GM13977 (cell line): ENCODE data around the gene COL4A4.

Source experiments
- DNase-seq: peaks from one replicate; pipeline ENCODE4 v3.0.0; 2012; ENCODE audit warnings: low spot score
- CTCF ChIP-seq: IDR thresholded peaks from 2 replicates; pipeline ENCODE4 v1.5.1; 2012; ENCODE audit warnings: mild to moderate bottlenecking, control low read depth; ENCODE audit not compliant: insufficient read depth; ENCODE audit errors: extremely low read depth, missing control alignments
- in situ Hi-C: fragments of 300-500 bp; cut with MboI; formaldehyde crosslinking; loops from one replicate; pipeline ENCODE4 v1.12.0; 2022; ENCODE audit warnings: low sequenced_read_pairs, low pct_unique_long_range_greater_than_20kb, mixed read lengths, inconsistent platforms; ENCODE audit not compliant: unreplicated experiment

The COL4A4 gene

GRCh38 chr2:227163485-227163997, 464 bp downstream of the COL4A4 start:
- peak; percentile 63 for DNase-seq
- no peak for TF ChIP-seq CTCF

GRCh38 chr2:227161947-227162346, 2.1 kb downstream of the COL4A4 start:
- no peak for TF ChIP-seq CTCF
- no peak for DNase-seq
- in situ Hi-C loops, result no loop called here

More at GRCh38 chr2:227163485-227163997, 464 bp downstream of the COL4A4 start:
- in situ Hi-C loops, result no loop called here

- TF ChIP-seq CTCF, result no peak
- in situ Hi-C loops, result no loop called here
- DNase-seq, result no peak
Observed at GRCh38 chr2:227160164-227160563, 3.8 kb downstream of the COL4A4 start.

- no peak for TF ChIP-seq CTCF
Observed at GRCh38 chr2:227154986-227155774, 8.8 kb downstream of the COL4A4 start.

GRCh38 chr2:227153758-227154486, 10.1 kb downstream of the COL4A4 start:
- DNase-seq, result no peak
- no peak for TF ChIP-seq CTCF
- in situ Hi-C loops, result no loop called here

More at GRCh38 chr2:227154986-227155774, 8.8 kb downstream of the COL4A4 start:
- in situ Hi-C loops, result no loop called here
- DNase-seq, result no peak

- no peak for TF ChIP-seq CTCF
- DNase-seq, result no peak
- in situ Hi-C loops, result no loop called here
Observed at GRCh38 chr2:227153307-227153706, 10.7 kb downstream of the COL4A4 start.
